ENCODE results near the gene TBX1. TPM values are rescaled to one million over a fixed set of nuclear protein-coding genes. Genes with fewer than 3 reads are reported as not detected.

Gene TBX1
- total RNA-seq, 4 donors from 2014 or later: 1.0 to 23.2 (median 5.8) TPM

GRCh38 chr22:19720150-19720827 lies 40.3 kb upstream of the TBX1 start:
- H3K36me3 ChIP-seq: no peaks in the 10 kb centered on the region
- no peak for DNase-seq
- no peak overlapping the region for H3K27ac ChIP-seq
- intact Hi-C loops (cut with DNase I; ENCODE audit: low total_unique reads): no loop called here
- H3K4me1 ChIP-seq: no peaks in the 10 kb centered on the region
- H3K27me3 ChIP-seq: no peaks in the 10 kb centered on the region
- TF ChIP-seq CTCF (IDR thresholded peaks at IDR 0.05) (no peak), POLR2A (IDR thresholded peaks at IDR 0.05) (no peak)
- no peaks in the 10 kb centered on the region for H3K9me3 ChIP-seq
- H3K4me3 ChIP-seq: no peak overlapping the region

- intact Hi-C loops (cut with DNase I; ENCODE audit: low total_unique reads): no loop called here
- H3K36me3 ChIP-seq: no peaks in the 10 kb centered on the region
- DNase-seq: no peak
- H3K4me1 ChIP-seq: no peaks in the 10 kb centered on the region
- H3K9me3 ChIP-seq: no peaks in the 10 kb centered on the region
- no peaks in the 10 kb centered on the region for H3K27me3 ChIP-seq
- no peak overlapping the region for H3K27ac ChIP-seq
- H3K4me3 ChIP-seq: no peak overlapping the region
- TF ChIP-seq CTCF (IDR thresholded peaks at IDR 0.05): no peak
- no peak for TF ChIP-seq POLR2A (IDR thresholded peaks at IDR 0.05)
Observed at GRCh38 chr22:19720999-19721329, 39.6 kb upstream of the TBX1 start.

- intact Hi-C loops (cut with DNase I; ENCODE audit: low total_unique reads): no loop called here
- Histone ChIP-seq H3K9me3 (no peaks in the 10 kb centered on the region), H3K27me3 (no peaks in the 10 kb centered on the region), H3K36me3 (no peaks in the 10 kb centered on the region), H3K27ac (no peak overlapping the region), H3K4me1 (no peaks in the 10 kb centered on the region), H3K4me3 (no peak overlapping the region)
- no peak for TF ChIP-seq POLR2A (IDR thresholded peaks at IDR 0.05)
- TF ChIP-seq CTCF (IDR thresholded peaks at IDR 0.05): no peak
- no peak for DNase-seq
Observed at GRCh38 chr22:19721330-19722177, 39.0 kb upstream of the TBX1 start.

GRCh38 chr22:19722178-19722981 lies 38.2 kb upstream of the TBX1 start:
- TF ChIP-seq POLR2A (IDR thresholded peaks at IDR 0.05): no peak
- no peak for TF ChIP-seq CTCF (IDR thresholded peaks at IDR 0.05)
- no peaks in the 10 kb centered on the region for H3K9me3 ChIP-seq
- intact Hi-C loops (cut with DNase I; ENCODE audit: low total_unique reads): no loop called here
- H3K27me3 ChIP-seq: no peaks in the 10 kb centered on the region
- no peak overlapping the region for H3K27ac ChIP-seq
- H3K4me3 ChIP-seq: no peak overlapping the region
- DNase-seq: no peak
- H3K4me1 ChIP-seq: no peaks in the 10 kb centered on the region
- H3K36me3 ChIP-seq: no peaks in the 10 kb centered on the region

- intact Hi-C loops (cut with DNase I; ENCODE audit: low total_unique reads): no loop called here
- no peaks in the 10 kb centered on the region for H3K27me3 ChIP-seq
- H3K4me1 ChIP-seq: no peaks in the 10 kb centered on the region
- H3K27ac ChIP-seq: no peak overlapping the region
- no peaks in the 10 kb centered on the region for H3K9me3 ChIP-seq
- H3K4me3 ChIP-seq: no peak overlapping the region
- no peaks in the 10 kb centered on the region for H3K36me3 ChIP-seq
- TF ChIP-seq POLR2A (IDR thresholded peaks at IDR 0.05): no peak
- no peak for TF ChIP-seq CTCF (IDR thresholded peaks at IDR 0.05)
- DNase-seq: no peak
Observed at GRCh38 chr22:19722982-19723231, 37.7 kb upstream of the TBX1 start.

All from uterus (tissue), 4 donors.